Endothelial cell of hepatic sinusoid (primary cell): ENCODE results near the gene UBE2L5.
"Not testable (repeated sequence)": the region's sequence is repeated elsewhere in the genome, so short reads cannot be mapped to it uniquely, and the experiment has no call there.

Experiments used
- in situ Hi-C: cut with HindIII; loops from 2 replicates; pipeline ENCODE4 v1.10.0; 2017; ENCODE audit warnings: low sequenced_read_pairs

UBE2L5 gene

GRCh38 chr13:30437177-30437576 lies 14.9 kb downstream of the UBE2L5 start:
- in situ Hi-C loops, result no loop called here

- in situ Hi-C loops, result no loop called here
Observed at GRCh38 chr13:30438286-30438685, 16.0 kb downstream of the UBE2L5 start.

- in situ Hi-C loops, result no loop called here
Observed at GRCh38 chr13:30440910-30441703, 18.8 kb downstream of the UBE2L5 start.

GRCh38 chr13:30442926-30443325 lies 20.6 kb downstream of the UBE2L5 start:
- in situ Hi-C loops, result no loop called here

GRCh38 chr13:30443491-30443890 lies 21.2 kb downstream of the UBE2L5 start:
- in situ Hi-C loops, result not testable (repeated sequence)

GRCh38 chr13:30443957-30444404 lies 21.7 kb downstream of the UBE2L5 start:
- in situ Hi-C loops, result no loop called here

DNA sequence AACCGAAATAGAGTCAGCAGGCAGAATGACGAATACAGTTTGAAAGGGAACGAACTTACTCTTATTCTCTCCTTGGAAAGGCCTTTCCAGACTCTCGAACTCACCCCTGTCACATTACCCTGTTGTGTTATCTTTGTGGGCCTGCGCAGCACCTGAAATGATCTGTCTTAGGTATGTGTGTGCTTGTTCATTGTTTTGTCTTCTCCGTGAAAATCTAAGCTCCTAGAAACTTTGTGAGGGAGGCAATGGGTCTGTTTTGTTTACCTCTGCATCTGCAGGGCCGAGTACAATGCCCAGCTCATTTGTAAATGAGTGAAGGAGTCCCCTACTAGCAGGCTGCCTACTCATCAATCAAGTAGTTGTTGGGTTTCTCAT lies 23.8 kb downstream of the UBE2L5 start:
- in situ Hi-C loops, result no loop called here

DNA sequence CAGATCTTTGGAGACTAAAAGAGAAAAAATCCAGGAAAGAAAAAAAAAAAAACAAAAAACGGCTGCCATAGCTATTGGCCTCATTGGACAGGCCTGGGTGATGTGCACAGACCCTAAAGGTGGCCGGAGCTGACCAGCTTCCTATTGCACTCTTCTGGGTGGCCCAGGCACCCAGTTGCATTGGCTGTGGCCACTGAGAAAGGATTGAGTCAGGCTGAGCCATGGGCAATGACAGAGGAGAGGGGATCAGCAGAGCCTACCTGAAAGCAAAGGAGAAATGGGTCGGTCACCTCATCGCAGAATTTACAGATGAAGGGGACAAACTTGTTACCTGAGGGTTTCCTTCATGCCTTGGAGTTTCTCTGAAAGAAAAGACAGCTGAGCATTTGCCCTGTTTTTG lies 26.1 kb downstream of the UBE2L5 start:
- in situ Hi-C loops, result no loop called here

DNA sequence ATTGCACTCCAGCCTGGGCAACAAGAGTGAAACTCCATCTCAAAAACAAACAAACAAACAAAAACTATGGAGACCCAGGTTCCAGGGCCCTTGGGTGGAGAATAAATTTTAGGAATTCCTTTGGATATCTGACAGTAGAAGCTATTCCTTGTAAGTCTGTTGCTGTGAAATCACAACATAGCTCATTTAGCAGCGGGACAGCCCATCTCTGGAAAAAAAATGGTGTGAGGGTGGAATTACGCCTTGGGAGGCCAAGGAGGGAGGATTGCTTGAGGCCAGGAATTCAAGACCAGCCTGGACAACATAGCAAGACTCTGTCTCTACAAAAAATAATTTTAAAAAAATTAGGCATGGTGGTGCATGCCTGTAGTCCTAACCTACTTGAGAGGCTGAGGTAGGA lies 27.8 kb downstream of the UBE2L5 start:
- in situ Hi-C loops, result no loop called here

GRCh38 chr13:30451476-30451875 lies 29.2 kb downstream of the UBE2L5 start:
- in situ Hi-C loops, result not testable (repeated sequence)

GRCh38 chr13:30453727-30454126 lies 31.4 kb downstream of the UBE2L5 start:
- in situ Hi-C loops, result no loop called here

DNA sequence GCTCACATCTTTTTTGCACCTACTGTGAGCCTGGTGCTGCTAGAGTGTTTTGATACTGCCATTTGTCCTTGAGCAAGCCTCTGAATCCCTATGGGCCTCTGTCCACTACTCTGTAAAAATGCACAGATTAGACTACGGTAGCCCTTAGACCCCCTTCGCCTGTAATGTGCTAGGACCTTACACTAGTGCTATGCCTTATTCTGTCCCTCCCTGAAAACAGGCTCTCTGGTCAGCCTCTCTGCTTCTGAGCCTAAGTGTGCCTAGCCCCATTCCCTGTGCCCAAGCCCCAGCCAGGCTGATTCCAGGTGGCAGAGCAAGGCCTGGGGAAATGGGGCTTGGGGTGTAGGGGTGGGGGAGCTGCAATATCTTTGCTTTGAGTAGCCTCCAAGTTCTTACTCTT lies 32.7 kb downstream of the UBE2L5 start:
- in situ Hi-C loops, result no loop called here

- in situ Hi-C loops, result no loop called here
Observed at GRCh38 chr13:30456290-30456689, 34.0 kb downstream of the UBE2L5 start.

DNA sequence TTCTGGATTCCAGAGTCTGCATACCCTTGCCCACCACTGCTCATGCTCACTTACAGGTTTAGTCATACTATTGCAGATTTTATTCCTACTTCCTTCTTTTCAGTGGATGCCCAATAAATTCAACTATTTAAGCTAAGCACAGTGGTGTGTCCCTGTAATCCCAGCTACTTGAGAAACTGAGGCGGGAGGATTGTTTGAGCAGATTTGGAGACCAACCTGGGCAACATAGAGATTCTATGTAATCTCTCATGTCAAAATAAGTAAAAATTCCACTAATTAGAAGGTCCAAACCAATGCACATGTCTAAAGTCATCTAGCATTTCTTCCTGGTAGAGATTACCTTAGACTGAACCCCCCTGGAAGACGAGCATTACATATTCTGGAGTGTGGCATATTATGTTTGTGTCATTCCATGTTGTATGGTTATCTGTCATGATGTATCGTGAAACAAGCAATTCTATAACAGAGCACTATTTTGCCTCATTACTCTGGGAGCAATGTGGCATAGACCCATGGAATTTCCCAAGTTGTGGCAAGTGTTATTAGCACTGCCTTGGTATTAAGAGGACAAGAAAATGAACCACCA lies 35.1 kb downstream of the UBE2L5 start:
- in situ Hi-C loops, result no loop called here

DNA sequence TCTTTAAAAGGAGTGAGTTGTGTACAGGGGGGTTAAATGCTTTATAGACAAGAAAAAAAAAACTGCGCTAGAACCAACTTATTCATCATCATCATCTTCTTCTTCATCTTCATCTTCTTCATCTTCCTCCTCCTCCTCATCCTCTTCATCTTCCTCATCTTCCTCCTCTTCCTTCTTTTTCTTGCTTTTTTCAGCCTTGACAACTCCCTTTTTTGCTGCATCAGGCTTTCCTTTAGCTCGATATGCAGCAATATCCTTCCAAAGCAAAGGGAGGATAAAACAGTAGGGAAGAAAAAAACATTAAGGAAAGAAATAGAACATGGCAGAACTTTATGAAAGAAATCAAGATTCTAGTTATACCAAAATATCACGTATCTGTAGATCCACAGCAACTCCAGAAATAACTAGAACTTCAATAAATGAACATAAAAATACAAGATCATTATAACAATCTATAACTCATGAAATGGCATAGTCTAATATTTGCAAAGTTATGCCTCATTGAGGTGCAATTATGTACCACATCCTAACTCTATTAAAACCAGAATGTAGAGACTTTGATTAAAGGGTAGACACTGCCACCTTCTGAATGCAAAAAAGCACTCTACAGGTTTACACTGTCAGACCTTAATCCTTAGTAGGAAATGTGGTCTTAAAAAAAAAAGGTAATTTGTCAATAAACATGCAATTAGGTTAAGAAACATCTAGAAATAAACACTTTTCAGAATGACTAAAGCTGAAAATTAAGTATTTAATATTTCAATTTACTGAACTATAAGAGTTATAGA lies 39.2 kb downstream of the UBE2L5 start:
- in situ Hi-C loops, result not testable (repeated sequence)

GRCh38 chr13:30463787-30464495 lies 41.6 kb downstream of the UBE2L5 start:
- in situ Hi-C loops, result no loop called here

- in situ Hi-C loops, result no loop called here
Observed at GRCh38 chr13:30464496-30465342, 42.4 kb downstream of the UBE2L5 start.

GRCh38 chr13:30465343-30465592 lies 43.0 kb downstream of the UBE2L5 start:
- in situ Hi-C loops, result no loop called here

DNA sequence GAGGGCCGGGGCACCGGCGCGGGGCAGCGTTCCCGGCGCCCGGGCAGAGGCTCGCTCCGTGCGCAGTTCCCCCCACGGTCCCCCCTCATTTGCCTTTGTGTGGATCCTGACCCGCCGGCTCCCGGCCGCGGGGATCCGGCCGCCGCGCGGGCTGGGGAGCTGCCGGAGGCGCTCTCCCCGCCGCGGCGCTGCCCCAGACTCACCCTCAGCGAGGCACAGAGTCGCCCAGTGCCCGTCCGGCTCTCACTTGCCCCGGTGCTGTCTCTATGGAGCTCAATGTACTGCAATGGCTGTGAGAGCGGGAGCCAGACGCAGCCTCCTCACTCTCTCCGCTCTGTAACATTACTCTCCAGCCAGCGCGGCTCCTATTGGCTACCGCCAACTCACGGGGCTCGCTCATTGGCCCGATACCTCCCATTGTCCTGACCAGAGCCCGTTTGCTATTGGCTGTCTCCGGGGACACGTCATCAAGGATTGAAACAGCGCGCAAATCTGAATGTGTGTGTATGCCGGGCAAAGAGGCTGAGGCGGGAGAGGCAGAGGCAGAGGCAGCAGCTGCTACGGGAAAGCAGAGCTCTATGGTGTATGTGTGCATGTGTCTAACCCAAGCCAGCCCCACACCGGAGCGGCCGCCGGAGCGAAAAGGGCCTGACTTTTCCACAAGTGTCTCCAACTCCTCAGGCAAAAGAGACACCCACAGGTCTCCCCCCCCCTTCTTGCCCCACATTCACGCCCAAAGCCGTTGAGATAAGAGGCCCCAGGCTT lies 43.5 kb downstream of the UBE2L5 start, which contains the start of gene HMGB1:
Gene HMGB1, minus strand, starts transcription at position 344 of the 765 bp plus-strand sequence. CDS start 2,256 bp downstream, outside the sequence.
- in situ Hi-C loops, result no loop called here

DNA sequence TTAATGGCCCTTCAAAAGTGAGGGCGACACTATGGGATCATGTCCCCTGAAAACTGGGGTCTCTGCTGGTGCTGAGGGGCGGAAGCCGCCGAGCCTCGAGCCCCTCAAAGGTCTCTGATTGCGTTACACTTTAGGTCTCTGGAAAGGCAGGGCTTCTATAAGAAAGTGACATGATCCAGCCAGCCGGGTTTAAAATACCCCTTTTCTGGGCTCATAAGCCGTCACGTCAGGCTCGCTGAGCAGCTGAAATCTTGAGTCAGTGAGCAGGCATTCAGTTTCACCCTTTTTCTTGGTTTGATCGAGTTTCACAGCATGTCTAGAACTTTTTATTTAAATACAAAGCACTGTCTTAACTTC lies 44.0 kb downstream of the UBE2L5 start:
- in situ Hi-C loops, result no loop called here
